H1 (cell line): ENCODE data around the gene WDFY4. TPM values are rescaled to one million over a fixed set of nuclear protein-coding genes. Genes with fewer than 3 reads are reported as not detected.

Experiments
- CBX5 ChIP-seq: fragments of 300-800, 300-1000 bp; sonication (generic); IDR thresholded peaks from 2 replicates; pipeline ENCODE4 v1.7.1; 2016; ENCODE audit warnings: antibody characterized with exemption, low read length, low read depth
- GABPA ChIP-seq: IDR thresholded peaks from 2 replicates; pipeline ENCODE4 v1.6.1; 2011; ENCODE audit warnings: mild to moderate bottlenecking, low read length, moderate library complexity, borderline replicate concordance; ENCODE audit not compliant: insufficient read depth
- SAP30 ChIP-seq: fragments of 300-600 bp; sonication (generic); IDR thresholded peaks from 2 replicates; pipeline ENCODE4 v1.7.1; 2012; ENCODE audit warnings: low read length, moderate library complexity, mild to moderate bottlenecking, inconsistent platforms; ENCODE audit not compliant: insufficient read depth, insufficient replicate concordance
- SP4 ChIP-seq: IDR thresholded peaks from 2 replicates; pipeline ENCODE4 v1.6.1; 2012; ENCODE audit warnings: low read length, inconsistent platforms
- polyA plus RNA-seq, 7 experiments: library from polyadenylated mRNA; depleted of rRNA in 3 of 7; stranded (reverse) in 5 of 7; unstranded in 2 of 7; fragments of >200 nt in 5 of 7; fragments of 200-250 nt in 2 of 7; gene quantifications; 1 replicate in 5 of 7; 2 replicates in 1 of 7; 4 replicates in 1 of 7; pipeline versions ENCODE4 v1.2.1 to v1.2.3, GENCODE V29; 2011 to 2013; ENCODE audit warnings: missing spikeins in 2 of 7, mixed read lengths in 2 of 7
- total RNA-seq: library from RNA; stranded (reverse); fragmentation: NEBNext Ultra II Directional; extraction: Animal tissue kit (Norgen Biotek cat#: 25700); gene quantifications from 2 replicates; pipeline ENCODE4 v1.2.1, GENCODE V29; 2021

WDFY4 gene
- total and polyA plus RNA-seq, 2 of the 8 experiments (the other 6 are each of a cell fraction or from before 2014, with no cell fraction given), result not detected

- TF ChIP-seq CBX5, result no peak
- no peak for TF ChIP-seq GABPA
- TF ChIP-seq SAP30, result no peak
- no peak for TF ChIP-seq SP4
- TF ChIP-seq, all 59 proteins: peak for 0
Observed at GRCh38 chr10:48941427-48942075, 256.9 kb downstream of the WDFY4 start (continued).
